HL-60/S4 (cell line): Measurements from ENCODE around the gene PRM3.

Source experiments
- in situ Hi-C: fragments of 300-500 bp; cut with MboI; formaldehyde crosslinking; loops from 2 replicates; pipeline ENCODE4 v1.14.3; 2022; ENCODE audit warnings: low sequenced_read_pairs

Gene PRM3

GRCh38 chr16:11272921-11273720 is at the start of gene PRM3:
Gene PRM3, minus strand, starts transcription at chr16:11273629. Its CDS starts 34 bp downstream, at chr16:11273595.
- in situ Hi-C loops = no loop called here

GRCh38 chr16:11322823-11323222 is 49.4 kb upstream of the PRM3 start:
- in situ Hi-C loops = no loop called here

GRCh38 chr16:11321662-11322061 is 48.2 kb upstream of the PRM3 start:
- in situ Hi-C loops = no loop called here

- in situ Hi-C loops = no loop called here
Measured at GRCh38 chr16:11320170-11320569, 46.7 kb upstream of the PRM3 start.

GRCh38 chr16:11319529-11320146 is 46.2 kb upstream of the PRM3 start:
- in situ Hi-C loops = no loop called here

- in situ Hi-C loops = no loop called here
Measured at GRCh38 chr16:11318817-11319216, 45.4 kb upstream of the PRM3 start.

- in situ Hi-C loops = no loop called here
Measured at GRCh38 chr16:11316331-11317015, 43.0 kb upstream of the PRM3 start.

GRCh38 chr16:11315510-11315909 is 42.1 kb upstream of the PRM3 start:
- in situ Hi-C loops = no loop called here

GRCh38 chr16:11314309-11314894 is 41.0 kb upstream of the PRM3 start:
- in situ Hi-C loops = no loop called here

- in situ Hi-C loops = no loop called here
Measured at GRCh38 chr16:11313493-11314308, 40.3 kb upstream of the PRM3 start.

- in situ Hi-C loops = no loop called here
Measured at GRCh38 chr16:11312718-11313492, 39.5 kb upstream of the PRM3 start.

GRCh38 chr16:11310997-11311561 is 37.6 kb upstream of the PRM3 start:
- in situ Hi-C loops = no loop called here

- in situ Hi-C loops = no loop called here
Measured at GRCh38 chr16:11310634-11310977, 37.2 kb upstream of the PRM3 start.

GRCh38 chr16:11309895-11310633 is 36.6 kb upstream of the PRM3 start:
- in situ Hi-C loops = no loop called here

- in situ Hi-C loops = no loop called here
Measured at GRCh38 chr16:11308493-11309283, 35.3 kb upstream of the PRM3 start.

- in situ Hi-C loops = no loop called here
Measured at GRCh38 chr16:11307639-11308492, 34.4 kb upstream of the PRM3 start.

- in situ Hi-C loops = no loop called here
Measured at GRCh38 chr16:11306997-11307638, 33.7 kb upstream of the PRM3 start.
